T47D (cell line): ENCODE data around the gene HSPB9.
"Not testable (repeated sequence)": the region's sequence is repeated elsewhere in the genome, so short reads cannot be mapped to it uniquely, and the experiment has no call there.

Experiments
- DNase-seq, 2 experiments: peaks; one replicate each; pipeline versions ENCODE4 v3.0.0 to v3.0.0-alpha.2; 2011 to 2012; ENCODE audit warnings: low read depth in 1 of 2, low spot score in 1 of 2
- JUND ChIP-seq: IDR thresholded peaks from 2 replicates; pipeline ENCODE4 v1.6.1; 2012; ENCODE audit warnings: low read depth
- in situ Hi-C: cut with HindIII; loops from 2 replicates; pipeline ENCODE4 v1.10.0; 2016; ENCODE audit warnings: low sequenced_read_pairs, low pct_unique_long_range_greater_than_20kb

The HSPB9 gene

DNA sequence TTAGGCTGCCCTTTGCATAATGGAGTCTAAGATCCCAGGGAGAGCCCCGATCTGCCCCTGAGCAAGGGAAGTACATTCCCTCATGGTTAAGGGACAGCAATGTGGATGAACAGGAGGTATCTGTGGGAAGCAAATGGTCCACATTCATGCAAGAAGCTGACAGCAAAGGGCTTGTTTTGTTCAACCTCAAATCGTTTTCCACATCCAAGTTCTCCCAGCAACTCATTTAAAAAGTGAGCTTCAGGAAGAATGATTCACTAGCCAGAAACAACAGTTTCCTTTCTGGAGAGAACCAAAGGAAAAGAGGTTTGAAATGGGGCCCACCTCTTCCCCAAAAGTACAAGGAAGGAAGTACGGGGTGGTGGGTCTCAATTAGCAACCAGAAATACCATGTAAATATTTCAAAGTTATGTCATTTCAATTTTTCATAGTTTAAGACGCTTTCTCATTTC is 9.4 kb downstream of the HSPB9 start:
- no peak for TF ChIP-seq JUND
- in situ Hi-C loops = no loop called here
- no peak for DNase-seq

DNA sequence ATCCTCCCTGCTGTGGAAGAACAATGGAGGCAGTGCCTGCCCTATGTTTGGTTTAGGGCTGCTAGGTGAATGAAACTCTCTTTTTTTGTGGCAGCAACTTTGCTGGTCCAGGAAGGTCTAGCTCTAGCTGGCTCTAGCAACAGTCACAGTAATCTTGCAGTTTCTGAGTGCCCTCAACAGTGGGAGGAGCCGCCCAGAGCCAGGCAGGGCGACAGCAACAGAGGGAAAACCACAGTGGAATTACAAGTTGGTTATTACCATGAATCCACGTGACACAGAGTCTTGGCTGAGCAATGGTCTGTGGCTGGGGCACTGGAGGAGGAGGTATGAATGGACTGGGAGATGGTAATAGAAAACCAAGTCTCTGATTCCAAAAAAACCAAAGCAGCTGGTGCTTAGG is 10.3 kb downstream of the HSPB9 start:
- peak in 1 of 2 experiments; percentile 64 for DNase-seq
- TF ChIP-seq JUND = no peak
- in situ Hi-C loops = no loop called here

DNA sequence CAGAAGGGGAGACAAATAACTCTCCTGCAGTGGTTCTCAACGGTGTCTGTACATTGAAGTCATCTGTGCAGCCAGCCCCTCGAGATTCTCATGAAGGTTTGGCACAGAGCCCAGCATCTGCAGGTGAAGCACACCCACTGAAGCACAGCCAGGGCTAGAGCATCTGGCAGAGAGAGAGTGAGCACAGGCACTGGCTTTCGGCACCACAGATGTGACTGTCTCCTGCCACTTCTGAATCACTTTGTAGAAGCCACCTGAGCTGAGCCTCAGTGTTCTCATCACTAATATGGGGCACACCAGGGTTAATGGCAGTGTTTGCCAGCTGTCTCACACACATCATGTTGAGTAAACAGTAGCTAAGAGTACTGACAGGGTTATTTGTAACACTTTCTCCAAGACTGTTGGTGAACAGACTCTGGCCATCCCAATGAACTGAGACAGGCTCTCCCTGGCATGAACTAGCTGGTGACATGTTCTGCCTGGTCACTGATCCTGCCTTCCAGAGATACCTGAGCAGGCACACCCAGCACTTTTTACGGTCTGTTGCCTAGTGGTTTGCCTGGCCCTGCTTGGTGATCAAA is 10.9 kb downstream of the HSPB9 start:
- no peak for TF ChIP-seq JUND
- no peak for DNase-seq
- in situ Hi-C loops = no loop called here

DNA sequence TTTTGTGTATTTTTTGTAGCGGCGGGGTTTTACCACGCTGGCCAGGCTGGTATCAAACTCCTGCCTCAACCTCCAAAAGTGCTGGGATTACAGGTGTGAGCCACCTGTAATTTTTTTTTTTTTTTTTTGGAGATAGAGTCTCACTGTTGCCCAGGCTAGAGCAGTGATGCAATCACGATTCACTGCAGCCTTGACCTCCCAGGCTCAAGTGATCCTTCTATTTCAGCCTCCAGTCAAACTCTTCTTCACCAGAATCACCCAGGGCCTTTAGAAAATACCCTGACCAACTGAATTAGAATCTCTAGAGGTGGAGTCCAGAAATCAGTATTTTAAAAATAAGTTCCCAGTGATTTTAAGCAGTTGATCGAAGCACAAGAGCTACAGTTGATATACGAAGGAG is 12.5 kb downstream of the HSPB9 start:
- in situ Hi-C loops = no loop called here
- no peak for TF ChIP-seq JUND
- DNase-seq = no peak

DNA sequence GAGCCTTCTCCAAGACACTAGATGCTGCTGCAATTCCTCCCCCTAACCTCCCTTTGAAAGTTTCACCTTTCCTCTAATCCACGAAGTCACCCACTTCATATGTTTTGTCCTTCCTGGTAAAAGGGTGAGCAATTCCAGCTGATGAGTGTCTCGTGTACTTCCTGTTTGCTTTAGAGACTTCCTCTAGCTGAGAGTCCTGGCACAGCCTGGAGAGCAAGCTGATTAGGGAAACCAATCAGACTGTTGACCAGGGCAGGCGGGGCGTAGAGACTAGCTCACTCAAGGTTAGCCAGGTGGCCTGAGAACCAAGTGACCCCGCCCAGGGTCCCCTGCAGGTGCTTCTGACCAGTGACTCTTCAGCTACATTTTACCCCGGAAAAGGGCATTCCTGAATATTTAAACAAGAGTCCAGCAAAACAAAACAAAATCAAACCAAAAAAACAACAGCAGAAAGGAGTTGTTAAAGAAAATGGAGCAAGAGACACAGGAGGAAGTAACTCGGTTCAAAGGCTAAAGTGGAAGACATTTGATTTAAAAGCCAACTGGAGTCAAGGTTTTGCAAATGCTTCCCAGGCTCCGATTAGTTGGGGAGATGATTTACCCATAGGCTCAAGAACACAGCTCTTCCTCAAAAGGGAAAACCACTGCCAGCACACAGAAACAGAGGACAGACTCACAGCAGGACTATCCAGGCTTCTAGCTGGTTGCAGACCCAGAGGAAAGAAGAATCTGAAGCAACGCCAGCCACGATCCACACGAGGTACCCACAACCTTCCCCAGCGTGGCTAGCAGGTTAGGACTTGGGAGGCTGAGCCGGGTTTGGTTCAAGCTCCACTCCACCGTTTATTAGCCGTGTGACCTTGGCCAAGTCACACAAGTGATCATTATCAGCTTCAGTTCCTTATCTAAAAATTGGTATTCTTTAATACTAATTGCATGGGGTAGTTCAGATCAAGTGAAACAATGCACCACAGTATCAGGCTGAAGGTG is 13.4 kb downstream of the HSPB9 start:
- in situ Hi-C loops = no loop called here
- no peak for DNase-seq
- no peak for TF ChIP-seq JUND

DNA sequence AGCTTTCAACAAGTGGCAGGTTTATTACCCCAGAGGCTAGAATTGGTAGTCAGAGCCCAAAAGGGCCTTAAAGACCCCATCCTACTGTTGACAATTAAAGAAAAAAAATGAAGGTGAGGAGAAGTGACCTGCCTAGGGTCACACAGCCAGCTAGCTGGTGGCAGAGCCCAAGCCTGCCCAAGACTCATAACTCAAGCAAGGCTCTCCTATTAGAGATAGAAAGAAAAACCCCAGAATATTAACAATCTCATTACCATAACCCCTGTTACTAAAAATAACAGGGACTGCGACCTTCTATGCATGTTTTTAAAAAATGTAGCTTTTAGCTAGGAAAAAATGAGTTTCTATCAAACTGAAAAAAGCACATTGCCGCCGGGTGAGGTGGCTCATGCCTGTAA is 14.0 kb downstream of the HSPB9 start:
- in situ Hi-C loops = no loop called here
- DNase-seq = no peak
- no peak for TF ChIP-seq JUND

DNA sequence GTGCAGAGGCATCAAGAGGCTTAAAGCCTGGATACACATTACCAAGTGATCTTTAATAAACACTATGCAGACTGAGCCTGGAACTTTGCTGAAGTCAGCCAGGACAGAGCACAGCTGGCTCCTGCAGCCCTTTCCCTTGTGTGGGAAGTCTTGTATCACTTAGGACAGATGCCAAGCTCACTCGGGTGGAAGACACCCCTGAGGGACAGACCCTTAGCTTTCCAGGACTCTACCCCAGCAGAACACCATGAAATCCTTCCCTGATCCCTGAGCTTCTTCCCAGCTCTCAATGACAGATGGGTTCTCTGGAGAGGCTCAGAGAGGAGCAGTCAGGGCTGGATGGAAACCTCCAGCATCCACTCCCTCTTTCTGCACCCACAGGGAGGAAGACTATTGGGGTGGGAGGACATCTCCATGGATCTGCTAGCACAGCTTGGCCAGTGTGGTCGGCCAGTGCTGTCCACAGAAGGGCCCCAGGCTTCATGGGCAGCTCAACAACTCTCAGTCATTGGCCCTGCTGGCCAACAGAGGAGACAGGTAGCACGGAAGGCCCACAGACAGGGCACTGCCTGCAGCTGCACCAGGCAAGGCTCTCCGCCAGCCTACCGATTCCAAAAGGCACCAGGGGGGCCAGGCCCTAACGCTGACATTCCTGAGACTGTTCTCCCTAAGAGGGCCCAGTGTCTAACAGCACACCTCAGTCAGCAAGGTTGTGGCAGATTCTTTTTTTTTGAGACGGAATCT is 16.3 kb downstream of the HSPB9 start:
- in situ Hi-C loops = no loop called here
- no peak for DNase-seq
- TF ChIP-seq JUND = no peak

DNA sequence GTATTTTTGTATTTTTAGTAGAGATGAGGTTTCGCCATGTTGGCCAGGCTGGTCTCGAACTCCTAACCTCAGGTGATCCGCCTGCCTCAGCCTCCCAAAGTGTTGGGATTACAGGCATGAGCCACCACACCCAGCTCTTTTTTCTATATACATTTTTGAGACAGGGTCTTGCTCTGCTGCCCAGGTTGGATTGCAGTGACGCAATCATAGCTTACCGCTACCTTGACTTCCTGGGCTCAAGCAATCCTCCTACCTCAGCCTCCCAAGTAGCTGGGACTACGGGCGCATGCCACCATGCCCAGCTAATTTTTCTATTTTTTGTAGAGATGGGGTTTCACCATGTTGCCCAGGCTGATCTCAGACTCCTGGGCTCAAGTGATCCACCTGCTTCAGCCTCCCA is 18.1 kb downstream of the HSPB9 start:
- in situ Hi-C loops, DNase-seq: not testable (repeated sequence)

DNA sequence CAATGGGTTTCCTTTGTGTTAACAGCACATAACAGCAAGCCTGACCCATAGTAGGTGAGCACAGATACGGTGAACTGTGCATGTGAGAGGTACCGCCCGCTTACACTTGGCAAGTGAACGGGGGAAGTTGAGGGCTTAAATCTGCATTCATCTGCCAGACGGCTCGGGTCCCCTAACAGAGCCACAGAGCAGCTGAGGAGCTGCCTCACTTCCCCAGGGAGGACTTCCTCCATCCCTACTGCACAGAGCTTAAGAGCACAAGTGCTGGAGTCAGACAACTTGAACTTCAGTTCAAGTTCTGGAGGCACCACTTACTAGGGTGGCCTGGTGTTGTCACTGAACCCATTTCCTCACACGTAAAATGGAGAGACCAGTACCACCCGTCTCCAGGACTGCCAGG is 18.8 kb downstream of the HSPB9 start:
- TF ChIP-seq JUND = no peak
- DNase-seq = no peak
- in situ Hi-C loops = no loop called here

DNA sequence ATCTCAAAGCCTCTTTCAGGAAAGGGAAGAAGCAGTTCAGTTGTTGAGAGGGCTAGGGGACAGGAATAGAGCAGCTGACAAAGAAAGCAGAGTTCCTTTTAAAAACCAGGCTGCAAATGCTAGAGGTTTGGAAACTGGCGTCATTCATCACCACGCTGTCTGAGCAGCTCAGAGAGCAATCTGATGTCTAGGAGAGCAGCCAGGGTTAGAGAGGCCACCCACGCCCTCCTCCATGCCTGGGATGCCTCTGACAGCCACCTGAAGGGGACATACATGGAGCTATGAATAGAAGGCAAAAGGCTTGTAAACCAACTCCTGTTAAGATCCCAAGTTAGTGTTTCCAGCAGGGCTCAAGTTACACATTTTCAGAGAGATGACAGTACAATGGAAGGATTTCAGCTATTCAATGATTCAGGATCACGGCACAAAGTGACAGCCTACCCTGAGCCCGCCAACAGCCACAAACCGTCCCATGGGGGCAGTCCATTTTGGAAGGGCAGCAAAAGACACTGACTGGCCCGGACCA is 19.8 kb downstream of the HSPB9 start:
- TF ChIP-seq JUND = no peak
- in situ Hi-C loops = no loop called here

DNA sequence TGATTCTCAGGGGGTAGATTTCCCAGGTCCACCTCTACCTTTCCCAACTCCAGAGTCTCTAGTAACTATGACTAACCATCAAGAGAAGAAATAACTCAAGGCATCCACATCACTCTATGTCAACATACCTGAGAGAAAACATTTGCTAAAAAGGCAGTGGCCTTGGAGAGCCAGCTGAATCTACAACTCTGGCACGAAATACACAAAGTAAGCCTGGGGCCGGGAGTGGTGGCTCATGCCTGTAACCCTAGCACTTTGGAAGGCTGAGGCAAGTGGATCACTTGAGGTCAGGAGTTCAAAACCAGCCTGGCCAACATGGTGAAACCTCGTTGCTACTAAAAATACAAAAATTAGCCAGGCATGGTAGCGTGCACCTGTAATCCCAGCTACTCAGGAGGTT is 20.5 kb downstream of the HSPB9 start:
- in situ Hi-C loops = not testable (repeated sequence)
- DNase-seq = peak in 1 of 2 experiments; percentile 75

More for the DNA sequence above, 19.8 kb downstream of the HSPB9 start:
- no peak for DNase-seq

DNA sequence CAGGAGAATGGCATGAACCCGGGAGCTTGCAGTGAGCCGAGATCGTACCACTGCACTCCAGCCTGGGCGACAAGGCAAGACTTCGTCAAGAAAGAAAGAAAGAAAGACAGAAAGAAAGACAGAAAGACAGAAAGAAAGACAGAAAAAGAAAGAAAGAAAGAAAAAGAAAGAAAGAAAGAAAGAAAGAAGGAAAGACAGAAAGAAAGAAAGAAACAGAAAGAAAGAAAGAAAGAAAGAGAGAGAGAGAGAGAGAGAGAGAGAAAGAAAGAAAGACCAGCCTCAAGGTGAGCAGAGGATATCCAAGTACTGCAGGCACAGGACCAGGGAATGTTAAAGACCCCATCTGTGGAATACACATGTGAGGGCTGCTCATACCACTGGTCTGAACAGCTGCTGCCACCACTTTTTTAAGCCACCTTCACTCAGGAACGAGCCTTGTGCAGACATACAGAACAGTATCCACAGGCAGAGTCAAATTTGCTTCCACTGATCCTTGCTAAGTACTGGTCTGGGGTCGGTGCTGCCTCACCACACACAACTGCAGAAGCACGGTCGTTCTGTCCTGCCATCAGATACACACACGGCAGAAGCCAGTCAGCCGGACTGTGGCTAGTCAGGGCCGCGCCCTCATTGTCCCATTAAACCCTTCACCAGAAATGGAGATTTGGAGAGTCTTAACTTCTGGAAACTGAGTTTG is 24.5 kb downstream of the HSPB9 start:
- TF ChIP-seq JUND = no peak
- DNase-seq = no peak
- in situ Hi-C loops = no loop called here
